Muscle of arm (tissue), 12 donors: Measurements from ENCODE around the gene THBS2. TPM values are rescaled to one million over a fixed set of nuclear protein-coding genes. Genes with fewer than 3 reads are reported as not detected.
"Not testable (repeated sequence)": the region's sequence is repeated elsewhere in the genome, so short reads cannot be mapped to it uniquely, and the experiment has no call there.

ENCODE experiments used
- DNase-seq: peaks from one replicate; pipeline ENCODE4 v3.0.0-alpha.2; 2013
- polyA plus RNA-seq, 12 donors: library from polyadenylated mRNA; unstranded; fragments of 120-200 nt; gene quantifications; one replicate each; pipeline ENCODE4 v1.2.1, GENCODE V29; 2013; ENCODE audit not compliant: insufficient read length in 12 of 12

THBS2 gene
- polyA plus RNA-seq, 12 donors, result 26.5 to 105 (median 43.2) TPM; not detected in 1

DNA sequence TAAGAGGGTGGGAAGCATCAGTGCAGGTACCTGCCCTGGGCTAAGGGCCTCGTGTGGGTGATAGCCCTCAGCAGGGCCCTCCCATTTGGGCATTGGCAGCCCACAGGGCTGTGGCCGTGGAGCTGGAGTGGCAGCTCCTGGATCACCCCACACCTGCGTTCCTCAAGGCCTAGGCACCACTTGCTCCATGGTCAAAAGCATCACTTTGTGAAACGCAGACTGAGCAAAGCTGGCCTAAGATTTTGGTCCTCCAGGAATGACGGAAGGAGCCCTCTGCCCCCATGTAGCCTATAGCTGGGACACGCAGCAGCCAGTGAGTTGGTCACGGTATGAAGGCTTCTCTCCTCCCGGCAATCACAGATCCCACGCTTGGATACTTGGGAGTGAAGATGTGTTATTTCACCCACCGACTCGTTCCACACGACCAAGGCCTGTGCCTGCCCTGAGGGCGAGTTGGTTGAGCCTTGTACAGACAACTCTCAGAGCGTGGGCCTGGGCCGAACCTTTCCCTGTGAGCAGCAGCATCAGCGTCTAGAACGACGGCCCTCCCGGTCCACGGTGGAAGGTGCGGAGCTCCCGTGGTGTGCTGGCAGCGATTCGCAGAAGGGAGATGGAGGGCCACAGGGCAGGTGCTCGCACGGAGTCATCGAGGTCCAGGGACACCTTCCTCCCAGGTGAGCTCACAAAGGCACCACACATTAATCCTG lies 39.7 kb downstream of the THBS2 start:
- no peak for DNase-seq

- peak; percentile 85 for DNase-seq
These were observed 40.5 kb downstream of the THBS2 start for GRCh38 chr6:169212897-169213813.

GRCh38 chr6:169212436-169212835 lies 41.2 kb downstream of the THBS2 start:
- DNase-seq, result no peak

GRCh38 chr6:169211881-169212280 lies 41.8 kb downstream of the THBS2 start:
- DNase-seq, result no peak

GRCh38 chr6:169210611-169211010 lies 43.0 kb downstream of the THBS2 start:
- no peak for DNase-seq

DNA sequence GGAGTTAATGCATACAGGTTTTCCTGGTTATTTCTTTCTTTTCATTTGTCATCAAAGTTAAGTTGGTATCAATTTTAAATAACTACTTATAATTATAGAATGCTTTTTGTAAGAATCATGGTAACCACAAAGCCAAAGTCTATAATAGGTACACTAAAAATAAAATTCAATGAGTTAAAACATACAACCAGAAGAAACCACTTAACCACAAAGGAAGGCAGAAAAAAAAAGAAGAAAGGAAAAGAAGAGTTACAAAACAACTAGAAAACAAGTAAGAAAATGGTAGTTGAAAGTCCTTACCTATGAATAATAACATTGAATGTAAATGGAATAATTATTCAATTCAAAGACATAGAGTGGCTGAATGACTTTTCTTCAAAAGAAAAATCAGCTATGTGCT lies 45.6 kb downstream of the THBS2 start:
- no peak for DNase-seq

DNA sequence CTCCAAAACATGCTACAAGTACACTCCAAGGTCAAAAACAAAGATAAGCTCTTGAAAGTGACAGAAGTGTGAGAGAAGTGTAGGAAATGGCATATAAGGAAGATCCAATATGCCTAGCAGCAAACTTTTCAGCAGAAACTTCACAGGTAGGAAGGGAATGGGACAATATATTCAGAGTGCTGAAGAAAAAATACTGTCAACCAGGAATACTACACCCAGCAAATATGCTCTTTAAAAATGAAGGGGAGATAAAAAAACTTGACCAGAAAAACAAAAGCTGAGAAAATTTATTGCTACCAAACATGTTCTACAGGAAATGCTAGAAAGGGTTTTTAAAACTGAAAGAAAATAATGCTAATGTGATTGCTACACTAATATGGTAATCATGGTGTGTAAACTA lies 46.2 kb downstream of the THBS2 start:
- DNase-seq, result no peak

GRCh38 chr6:169205176-169206160 lies 48.2 kb downstream of the THBS2 start:
- DNase-seq, result no peak

- DNase-seq, result no peak
These were observed 49.5 kb downstream of the THBS2 start for GRCh38 chr6:169204167-169204566.

DNA sequence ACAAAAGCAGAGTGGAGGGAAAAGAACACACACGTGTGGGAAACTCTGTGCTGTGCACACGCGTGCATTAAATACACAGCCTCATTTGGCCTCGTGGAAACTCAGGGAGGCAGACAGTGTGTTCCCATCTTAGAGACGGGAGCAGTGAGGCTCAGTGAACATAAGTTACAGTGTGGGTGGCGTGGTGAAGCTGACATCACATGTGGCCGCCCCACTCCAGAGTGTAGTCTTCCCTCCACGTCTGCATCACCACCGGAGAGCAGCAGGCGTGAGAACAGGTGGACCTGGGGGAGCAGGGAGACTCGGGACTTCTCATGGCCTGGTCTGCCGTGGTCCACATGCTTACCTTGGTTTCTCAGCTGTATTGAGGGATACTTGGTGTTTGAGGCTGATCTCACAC lies 51.7 kb downstream of the THBS2 start:
- no peak for DNase-seq

- DNase-seq, result no peak
These were observed 52.6 kb downstream of the THBS2 start for GRCh38 chr6:169200893-169201514.

- DNase-seq, result no peak
These were observed 53.9 kb downstream of the THBS2 start for GRCh38 chr6:169199625-169200335.

DNA sequence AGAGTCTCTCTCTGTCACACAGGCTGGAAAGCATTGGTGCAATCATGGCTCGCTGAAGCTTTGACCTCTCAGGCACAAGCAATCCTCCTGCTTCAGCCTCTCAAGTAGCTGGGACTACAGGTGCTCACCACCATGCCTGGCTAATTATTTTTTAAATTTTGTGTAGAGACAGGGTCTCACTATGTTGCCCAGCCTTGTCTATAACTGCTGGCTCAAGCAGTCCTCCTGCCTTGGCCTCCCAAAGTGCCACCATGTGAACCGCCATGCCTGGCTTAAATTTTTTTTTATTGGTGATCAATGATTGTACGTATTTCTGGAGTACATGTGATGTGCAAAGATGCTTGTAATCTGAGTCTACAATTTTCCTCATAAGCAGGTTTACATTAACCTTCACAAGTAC lies 54.8 kb downstream of the THBS2 start:
- DNase-seq, result no peak

- not testable (repeated sequence) for DNase-seq
These were observed 55.7 kb downstream of the THBS2 start for GRCh38 chr6:169197929-169198328.

- DNase-seq, result not testable (repeated sequence)
These were observed 57.4 kb downstream of the THBS2 start for GRCh38 chr6:169196279-169196678.

GRCh38 chr6:169194737-169195136 lies 58.9 kb downstream of the THBS2 start:
- DNase-seq, result no peak

DNA sequence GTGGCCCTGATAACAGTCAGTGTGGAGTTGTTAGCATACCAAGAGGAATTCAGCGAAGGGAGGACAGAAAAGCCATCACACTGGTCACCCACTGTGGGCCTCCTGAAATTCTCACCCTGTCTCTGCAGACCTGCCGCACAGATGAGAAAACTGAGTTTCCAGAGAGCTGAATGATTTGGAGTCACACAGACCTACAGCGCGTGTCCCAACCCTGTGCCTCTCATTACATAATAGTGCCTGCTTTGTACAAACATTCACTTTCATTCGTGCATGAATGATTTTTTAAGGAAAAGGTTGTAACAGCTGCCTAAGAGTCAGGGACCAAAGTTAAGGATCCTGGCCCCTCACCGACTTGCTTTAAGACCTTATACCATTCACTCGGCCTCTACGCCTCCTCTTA lies 62.7 kb downstream of the THBS2 start:
- no peak for DNase-seq

DNA sequence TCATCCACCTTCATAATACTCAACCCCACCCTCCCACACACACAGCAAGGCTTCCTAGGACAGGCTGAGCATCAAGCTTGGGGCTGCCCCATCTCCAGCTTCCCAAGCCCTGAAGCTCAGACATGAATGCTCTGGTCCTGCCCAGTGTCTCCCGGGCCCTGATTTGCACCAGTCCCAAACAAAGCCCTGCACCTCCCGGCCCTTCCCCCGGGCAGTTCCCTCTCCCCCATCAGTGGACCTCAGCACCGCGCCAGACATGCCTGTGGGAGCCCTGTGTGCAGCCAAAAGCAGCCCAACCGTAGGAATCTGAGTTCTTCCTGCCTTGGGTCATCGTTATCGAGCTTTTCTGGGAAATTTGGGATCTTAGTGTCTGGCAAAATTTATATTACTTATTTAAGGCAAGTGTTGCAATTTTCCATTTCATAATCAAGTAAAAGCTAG lies 63.5 kb downstream of the THBS2 start:
- peak; percentile 77 for DNase-seq

GRCh38 chr6:169189686-169190085 lies 64.0 kb downstream of the THBS2 start:
- no peak for DNase-seq

GRCh38 chr6:169189182-169189581 lies 64.5 kb downstream of the THBS2 start:
- no peak for DNase-seq

GRCh38 chr6:169188475-169188874 lies 65.2 kb downstream of the THBS2 start:
- no peak for DNase-seq
